ENCODE data around the gene PIEZO1. TPM values are rescaled to one million over a fixed set of nuclear protein-coding genes. Genes with fewer than 3 reads are reported as not detected.

Gene PIEZO1
- polyA plus RNA-seq, 1 donor = 31.9 TPM

DNA sequence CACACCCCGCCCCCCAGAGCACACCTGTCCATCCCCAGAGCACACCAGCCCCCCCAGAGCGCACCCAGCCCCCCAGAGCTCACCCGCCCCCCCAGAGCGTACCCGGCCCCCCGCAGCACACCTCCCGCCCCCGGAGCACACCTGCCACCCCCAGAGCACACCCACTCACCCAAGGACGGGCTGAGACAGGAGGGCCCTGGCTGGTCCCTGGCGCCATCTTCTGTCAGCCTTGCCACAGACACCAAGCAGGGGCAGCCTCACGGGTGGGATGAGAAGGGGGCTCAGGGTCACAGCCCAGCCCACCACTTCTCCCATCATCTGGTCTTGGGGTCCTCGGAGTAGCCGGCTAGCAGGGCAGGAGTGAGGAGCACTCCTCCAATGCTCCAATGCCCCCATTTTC, 31.8 kb downstream of the PIEZO1 start:
- no peak for DNase-seq

DNA sequence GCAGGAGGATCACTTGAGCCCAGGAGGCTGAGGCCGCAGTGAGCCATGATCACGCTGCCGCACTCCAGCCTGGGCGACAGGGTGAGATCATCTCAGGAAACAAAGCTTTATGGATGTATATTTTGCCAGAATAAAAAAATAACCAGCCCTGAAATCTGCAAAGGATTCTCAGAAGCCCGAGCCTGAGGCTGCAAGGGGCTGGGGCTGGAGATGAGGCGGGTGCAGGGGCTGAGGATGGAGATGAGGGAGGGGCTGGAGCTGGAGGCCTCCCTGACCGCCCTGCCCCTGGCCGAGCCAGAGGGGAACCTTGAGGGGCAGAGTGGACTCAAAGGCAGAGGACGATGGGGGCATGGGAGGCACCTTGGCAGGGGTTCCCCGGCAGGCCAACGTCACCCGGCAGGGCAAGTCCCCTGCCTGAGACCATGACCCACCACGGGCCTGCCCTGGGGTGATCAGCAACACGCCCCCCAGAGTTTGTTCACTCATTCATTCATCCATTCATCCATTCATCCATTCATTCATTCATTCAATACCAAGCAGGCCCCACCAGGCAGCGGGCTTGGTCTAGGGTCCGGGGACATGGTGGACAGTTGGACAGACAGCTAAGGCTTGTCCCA, 32.5 kb downstream of the PIEZO1 start:
- DNase-seq = no peak

DNA sequence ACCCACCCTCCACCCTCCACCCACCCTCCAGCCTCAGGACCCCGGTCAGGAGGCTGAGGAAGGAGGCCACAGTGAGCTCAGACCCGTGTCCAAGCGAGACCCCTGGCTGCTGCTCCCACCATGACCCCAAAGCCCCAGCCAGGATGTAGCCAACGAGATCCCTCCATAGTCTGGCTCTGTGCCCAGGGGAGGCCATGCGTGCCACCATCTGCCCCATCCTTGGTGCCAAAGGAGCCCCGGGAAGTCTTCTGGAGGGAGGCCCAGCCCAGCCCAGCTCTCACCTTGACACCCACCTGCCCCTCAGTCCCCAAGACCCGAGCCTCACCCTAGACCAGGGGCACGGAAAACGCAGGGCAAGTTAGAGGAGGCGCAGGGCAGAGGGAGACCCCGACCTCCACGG, 34.2 kb downstream of the PIEZO1 start:
- DNase-seq = no peak

DNA sequence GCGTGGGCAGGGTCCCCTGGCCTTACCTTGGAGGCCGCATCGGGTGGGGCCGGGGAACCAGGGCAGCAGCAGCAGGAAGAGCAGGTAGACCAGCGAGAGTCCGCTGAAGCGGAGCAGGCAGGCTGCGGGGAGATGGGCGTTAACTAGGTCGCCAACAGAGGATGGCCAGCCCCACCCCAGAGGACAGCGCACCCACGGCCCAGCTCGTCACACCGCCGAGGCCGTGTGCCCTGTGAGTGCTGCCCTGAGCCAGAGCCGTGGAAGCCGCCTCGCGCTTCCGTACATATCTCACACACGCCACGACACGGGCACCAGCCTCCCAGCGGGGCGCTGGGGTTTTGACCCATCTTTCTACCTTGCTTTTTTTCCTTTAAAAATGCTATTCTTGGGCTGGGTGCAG, 35.7 kb downstream of the PIEZO1 start:
- no peak for DNase-seq

DNA sequence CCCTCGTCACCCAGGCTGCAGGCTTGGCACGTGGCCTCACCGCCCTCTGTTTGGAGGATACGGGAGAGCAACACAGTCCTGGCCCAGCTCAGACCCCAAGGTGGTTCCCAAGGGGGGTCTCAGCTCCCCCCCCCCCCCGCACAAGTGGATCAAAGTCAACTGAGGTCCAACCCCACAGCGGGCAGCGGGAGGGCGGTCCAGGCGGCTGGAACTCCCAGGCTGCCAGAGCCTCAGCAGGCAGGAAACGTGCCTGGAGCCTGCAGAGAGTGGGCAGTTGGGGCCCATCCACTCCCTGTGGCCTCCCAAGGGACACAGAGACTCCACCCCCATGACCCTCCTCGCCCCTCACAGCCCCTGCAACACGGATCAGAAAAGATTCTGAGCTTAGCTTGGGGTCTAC, 36.7 kb downstream of the PIEZO1 start:
- DNase-seq = no peak

DNA sequence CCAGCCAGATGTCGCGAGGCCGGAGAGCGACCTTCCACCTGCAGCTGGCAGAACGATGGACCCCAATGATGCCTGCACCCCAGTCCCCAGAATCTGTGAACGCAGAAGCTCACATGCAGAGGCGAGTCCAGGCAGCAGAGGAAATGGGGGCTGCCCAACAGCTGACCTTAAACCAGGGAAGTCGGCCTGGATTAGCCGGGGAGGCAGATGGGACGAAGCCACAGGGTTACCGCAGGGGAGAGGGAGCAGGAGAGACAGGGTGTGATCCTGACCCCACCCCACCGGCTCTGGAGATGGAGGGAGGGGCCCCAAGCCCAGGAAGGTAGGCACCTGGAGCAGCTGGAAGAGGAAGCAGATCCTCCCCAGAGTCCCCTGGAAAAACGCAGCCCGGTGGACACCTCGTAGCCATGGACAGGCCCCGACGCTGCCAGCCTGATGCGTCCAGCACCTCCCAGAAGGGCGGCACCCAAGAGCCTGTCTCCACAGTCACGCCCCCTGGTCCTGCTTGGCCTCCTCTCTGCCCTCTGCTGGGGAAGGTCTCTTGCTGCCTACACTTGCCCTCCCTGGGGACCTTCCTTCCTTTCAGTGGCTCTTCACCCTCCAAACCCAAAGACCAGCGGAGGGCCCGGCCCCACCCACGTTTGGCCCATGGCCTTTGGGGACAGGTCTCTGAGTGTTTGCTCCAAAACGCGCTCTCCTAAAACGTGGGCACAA, 37.3 kb downstream of the PIEZO1 start:
- no peak for DNase-seq

DNA sequence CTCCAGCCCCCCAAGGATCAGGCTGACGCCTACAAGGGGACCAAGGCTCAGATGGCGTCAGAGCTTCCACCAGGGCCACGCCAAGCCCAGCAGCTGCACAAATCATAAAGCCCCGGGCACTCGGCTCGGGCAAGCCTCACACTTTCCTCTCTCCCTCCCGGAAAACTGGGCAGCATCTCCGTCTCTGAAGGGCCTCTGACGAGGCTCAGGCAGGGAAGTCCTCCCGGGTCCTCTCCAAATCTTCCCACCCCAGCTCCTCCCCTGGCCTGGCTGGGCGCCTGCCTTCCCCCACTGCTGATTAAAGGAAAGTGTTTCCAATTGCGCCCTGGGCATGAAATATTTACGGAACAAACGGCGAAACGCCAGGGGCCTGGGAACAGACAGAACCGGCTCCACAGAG, 38.5 kb downstream of the PIEZO1 start:
- no peak for DNase-seq

DNA sequence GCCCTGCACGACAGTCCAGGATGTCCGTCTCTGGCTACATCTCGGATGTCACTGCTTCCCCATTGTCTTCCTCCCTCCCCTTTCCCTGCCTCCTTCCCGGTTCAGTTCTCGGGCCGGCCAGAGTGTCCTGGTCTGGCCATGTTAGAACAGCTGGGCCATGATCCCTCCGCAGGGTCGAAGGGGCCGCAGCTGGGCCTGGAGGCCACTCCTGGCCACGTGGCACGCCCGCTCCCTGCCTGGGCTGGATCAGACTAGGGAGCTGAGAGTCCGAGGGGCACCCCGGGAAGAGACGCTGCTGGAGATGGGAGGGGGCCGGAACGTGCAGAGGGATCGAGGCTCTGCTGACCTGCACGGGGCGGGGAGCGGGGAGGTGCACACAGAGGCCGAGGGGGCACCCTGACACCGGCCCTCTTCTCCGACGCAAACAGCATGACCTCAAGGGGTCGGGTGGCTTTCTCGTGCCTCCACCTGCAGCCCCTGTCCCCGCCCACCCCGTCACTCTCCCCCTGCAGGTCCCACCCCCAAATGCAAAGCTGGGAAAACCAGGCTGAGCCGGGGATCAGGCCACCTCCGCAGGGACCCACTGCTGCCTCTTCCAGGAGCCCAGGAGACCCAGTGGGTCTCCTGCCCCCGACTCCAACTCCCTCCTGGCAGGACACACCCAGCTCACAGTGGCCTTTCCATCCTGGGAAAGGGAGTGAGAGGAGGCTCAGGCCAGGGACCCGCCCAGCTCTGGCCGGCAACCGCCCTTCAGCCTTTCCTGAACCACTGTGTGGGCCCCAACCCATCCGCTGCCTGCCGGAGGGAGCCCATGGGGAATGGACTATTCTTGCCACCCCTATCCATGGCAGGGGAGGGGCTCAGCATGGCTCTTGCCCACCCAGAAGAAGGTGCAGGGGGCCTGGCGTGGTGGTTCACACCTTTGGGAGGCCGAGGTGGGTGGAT, 40.2 kb downstream of the PIEZO1 start:
- DNase-seq = no peak

DNA sequence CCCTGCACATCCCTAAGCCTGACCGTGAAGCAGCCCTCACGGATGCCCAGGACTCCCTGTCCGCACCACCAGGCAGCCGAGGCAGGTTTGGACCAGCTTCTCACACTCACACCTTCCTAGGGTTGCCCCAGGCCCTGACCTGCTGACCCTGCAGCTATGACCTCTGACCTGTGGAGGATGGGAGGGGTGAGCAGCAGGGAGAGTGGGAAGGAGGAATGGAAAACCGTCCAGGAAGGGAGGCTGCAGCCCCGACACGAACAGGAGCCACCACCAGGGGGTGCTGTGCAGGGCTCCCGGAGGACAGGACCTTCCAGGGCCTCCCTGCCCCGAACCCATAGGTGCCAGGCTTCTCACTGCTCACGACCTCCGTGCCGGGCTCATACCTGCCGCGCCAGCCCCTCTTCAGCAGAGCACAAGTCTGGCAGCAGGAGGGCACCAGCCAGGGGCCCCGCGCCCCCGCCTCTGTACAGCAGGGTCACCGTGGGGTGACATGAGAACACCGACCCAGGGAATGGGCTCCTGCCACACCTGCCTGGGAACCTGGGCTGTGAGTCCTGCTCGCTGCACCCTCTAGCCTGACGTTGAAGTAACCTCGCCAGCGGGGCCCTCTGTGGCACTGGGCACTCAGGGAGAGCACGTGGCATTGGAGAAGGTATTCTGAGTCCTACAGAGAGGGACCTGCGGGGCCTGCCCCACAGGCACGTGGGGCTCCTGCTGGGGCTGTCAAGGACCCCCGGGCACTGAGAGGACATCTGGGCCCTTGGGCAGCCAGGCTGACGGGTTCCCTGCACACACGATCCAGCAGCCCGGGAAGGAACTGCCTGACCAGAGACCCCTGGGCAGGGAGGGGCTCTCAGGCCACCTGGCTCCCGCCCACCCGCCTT, 41.1 kb downstream of the PIEZO1 start:
- no peak for DNase-seq

DNA sequence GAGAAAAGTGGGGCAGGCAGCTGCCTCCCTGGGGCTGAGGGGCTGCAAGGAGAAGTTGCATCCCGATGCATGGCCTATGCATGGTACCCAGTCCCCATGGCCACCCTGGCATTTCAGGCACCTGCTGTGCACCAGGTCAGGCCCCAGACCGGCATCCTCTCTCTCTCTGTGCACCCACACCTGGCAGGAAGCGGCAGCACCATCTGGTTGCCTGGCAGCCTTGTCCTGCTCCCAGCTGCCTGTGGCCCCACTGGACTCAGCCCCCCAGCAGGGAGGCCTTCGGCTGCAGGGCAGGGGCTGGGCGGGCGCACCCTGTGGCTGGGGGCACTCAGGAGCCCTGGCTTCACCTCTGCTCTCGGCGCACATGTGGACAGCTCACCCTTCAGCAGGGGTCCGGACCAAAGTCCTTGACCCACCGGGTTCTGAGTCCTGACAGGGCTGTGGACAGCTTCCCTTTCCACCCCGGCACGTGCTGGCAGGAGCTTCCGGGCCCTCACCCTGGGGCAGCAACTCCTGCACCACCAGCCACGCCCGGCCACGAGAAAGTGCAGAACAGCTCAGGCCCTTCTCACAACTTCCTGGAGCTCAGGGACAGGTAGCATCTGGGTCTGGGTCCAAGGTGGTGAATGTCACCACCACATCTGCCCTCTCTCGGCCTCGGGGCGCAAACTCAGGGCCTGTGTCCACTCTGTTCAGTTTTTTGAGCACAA, 42.0 kb downstream of the PIEZO1 start:
- no peak for DNase-seq

DNA sequence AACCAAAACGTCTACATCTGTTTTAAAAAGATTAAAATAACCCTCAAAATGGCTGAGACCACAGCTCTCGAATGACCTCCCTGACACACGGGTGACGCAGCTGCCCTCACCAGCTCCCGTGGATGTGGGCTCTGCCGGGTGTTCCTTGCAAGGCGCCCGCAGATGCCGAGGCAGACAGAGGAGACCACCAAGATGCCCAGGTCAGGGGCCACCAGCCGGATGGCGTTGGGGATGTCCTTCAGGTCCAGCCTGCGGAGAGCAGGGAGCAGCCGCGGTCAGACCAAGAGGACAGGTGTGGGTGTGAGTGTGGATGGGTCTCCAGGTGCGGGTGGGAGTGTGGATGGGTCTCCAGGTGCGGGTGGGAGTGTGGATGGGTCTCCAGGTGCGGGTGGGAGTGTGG, 43.7 kb downstream of the PIEZO1 start:
- DNase-seq = no peak

DNA sequence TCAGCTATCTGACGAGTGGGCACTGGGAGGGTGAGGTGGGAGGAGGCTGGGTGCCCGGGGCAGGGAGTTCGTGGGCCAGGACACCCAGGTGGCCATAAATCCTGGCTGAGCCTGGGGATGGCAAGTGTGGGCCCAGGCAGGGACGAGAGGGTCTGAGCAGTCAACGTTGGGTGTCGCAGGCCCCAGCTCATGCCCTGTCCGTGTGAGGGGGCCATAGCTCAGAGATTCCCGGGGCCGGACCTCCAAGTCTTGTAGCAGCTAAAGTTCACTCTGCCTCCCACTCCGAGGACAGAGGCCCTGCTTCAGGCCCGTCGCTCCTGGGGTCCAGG, 44.3 kb downstream of the PIEZO1 start:
- DNase-seq = no peak

DNA sequence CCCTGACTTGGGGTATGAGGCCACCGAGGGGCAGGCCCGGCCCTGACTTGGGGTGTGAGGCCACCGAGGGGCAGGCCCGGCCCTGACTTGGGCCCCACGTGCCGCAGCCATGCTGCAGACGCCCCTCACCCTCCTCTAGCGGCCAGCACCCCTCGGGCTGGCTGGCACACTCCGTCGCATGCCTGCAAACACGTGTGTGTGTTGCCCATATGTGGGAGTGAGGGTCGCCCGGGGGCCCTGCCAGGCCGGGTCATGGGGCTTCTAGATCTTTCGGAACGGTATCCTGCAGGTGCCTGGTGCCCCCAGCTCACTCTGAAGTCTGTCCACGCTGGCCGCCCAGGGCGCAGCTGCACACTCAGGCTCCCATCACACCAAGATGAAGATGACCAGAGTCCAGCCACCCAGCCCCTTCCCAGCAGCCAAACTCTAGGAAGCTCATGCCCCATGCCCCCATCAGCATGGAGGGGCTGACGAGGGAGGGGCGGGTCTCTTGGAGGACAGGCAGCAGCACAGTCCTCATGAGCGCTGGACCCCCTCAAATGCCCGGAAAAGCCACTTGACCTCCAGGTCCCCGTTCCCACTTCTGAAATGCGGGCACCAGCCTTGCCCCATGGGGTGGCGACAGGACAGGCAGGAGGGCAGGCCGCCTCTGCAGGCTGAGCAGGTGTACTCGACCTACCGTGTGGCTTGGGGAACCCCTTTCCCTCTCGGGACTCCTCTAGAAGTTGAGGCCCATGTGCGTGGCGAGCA, 44.9 kb downstream of the PIEZO1 start:
- DNase-seq = no peak

DNA sequence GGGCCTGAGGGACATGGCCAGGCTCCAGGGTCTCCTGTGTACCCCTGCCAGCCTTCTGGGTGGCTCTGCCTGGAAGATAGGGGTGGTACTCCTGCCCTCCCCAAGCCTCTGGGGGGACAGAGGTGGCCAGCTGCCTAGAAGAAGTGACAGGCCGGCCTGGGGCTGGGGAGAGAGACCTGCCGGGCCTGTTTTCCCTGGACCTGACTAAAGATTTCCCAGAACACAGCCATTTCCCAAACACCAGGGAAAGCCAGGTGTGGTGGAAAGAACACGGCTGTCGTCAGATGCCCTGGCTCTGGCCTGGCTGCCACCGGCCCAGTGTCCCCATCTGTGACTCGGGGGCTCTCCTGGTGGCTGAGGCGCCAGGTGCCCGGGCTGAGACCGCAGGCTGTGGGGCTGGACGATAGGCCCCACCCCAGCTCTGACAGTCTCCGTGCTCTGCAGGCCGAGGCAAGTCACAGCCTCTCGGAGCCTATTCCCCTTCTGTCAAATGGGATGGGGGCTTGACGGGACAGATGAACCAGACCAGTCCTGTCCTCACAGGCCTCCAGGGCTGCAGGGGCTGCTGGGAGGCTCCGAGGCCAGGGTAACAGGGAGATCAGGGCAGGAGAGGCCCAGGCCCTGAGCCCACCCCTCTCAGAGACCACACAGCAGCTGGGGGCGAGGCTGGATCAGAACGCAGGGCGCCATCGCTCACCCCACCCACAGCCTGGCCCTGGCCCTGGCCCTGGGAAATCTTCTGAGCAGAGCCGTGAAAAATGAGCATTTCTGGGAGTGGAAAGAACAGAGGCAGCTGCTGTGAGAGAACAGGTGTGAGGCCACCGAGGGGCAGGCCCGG, 45.7 kb downstream of the PIEZO1 start:
- DNase-seq = no peak

DNA sequence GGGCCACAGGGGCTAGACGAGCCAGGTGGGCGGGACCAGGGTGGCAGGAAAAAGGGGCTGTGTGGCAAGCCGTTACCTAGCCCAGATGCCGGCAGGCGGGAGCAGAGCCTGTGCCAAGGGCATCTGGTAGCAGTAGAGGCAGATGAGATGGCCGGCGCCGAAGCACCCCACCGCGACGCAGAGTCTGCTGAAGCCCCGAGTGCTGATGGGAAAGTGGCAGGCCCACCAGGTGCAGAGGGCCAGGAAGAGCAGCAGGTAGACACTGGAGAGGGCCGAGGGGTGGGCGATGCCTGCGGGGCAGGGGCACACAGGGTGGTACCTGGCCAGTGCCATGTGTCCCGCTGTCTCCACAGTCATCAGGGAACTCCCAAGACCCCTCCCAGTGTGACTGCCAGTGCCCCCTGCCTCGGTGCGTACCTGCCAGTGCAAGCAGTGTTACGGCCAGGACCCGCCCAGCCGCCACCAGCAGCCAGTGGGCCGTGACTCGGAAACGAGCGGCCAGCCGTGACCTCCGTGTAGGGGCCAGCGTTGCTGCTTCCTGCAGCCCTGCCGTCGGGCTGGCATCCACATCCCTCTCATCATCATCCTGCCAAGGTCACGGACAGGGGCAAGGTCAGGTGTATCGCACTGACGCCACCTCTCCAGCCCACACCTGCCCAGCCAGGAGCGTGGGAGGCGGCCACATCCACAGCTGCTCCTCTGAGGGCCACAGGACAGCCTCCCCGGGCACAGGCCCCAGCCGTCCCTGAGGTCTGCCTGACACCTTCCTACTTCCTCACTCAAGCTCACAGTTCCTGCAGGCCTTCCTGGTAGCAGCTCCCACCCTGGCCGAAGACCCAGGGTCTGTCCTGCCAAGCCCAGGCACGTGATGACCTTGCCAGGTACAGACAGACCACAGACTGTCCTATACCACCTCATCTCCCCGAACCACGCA, 46.6 kb downstream of the PIEZO1 start:
- peak; percentile 41 for DNase-seq

DNA sequence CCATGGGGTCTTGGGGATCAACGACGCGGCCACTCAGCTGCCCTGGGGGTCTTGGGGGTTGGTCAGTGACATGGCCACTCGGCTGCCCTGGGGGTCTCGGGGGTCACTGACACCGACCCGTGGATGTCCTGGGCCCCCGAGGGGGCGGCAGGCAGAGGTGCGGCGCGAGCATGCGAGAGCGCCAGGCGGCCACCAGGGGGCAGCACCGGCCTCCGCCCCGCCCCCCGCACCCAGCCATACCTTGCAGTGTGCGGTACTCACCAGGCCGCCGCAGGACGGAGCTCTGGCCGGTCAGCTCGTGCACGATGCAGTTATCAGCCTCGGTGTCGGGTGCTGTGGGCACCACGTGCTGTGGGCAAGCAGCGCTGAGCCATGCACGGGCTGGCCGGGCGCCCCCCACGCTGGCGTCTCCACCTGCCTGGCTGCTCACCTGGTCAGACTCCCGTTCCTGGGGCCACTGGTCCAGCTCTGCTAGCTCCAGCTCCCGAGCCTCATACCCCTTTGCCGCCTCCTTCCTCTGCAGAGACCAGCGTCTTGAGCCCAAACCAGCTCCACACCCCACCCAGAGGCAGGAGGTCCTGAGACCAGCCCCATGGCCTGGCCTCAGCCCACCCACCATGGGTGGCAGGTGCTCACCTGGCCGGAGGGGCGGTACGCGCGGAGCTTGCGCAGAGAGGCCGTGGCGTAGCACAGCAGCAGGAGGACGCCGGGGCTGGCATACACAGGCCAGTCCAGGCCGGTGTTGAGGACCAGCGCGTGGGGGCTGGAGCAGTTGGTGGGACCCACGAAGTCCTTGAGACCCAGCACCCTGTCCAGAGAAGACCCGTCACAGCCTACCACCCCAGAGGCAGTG, 47.5 kb downstream of the PIEZO1 start:
- DNase-seq = peak; percentile 62

DNA sequence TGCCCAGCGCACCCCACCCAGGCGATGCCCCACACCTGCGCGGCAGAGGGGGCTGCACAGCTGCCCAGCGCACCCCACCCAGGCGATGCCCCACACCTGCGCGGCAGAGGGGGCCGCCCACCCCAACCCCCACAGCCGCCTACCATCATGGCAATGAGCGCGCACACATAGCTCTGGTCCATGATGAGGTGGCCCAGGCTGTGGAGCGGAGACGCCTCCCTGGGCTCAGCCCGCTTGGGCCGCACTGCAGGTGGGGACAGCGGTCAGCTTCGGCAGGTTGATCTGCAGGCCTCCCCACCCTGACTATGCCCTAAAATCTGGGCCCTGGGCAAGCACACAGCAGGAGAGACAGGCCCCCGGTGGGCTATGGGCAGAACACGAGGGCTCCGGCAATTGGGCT, 48.5 kb downstream of the PIEZO1 start:
- no peak for DNase-seq

DNA sequence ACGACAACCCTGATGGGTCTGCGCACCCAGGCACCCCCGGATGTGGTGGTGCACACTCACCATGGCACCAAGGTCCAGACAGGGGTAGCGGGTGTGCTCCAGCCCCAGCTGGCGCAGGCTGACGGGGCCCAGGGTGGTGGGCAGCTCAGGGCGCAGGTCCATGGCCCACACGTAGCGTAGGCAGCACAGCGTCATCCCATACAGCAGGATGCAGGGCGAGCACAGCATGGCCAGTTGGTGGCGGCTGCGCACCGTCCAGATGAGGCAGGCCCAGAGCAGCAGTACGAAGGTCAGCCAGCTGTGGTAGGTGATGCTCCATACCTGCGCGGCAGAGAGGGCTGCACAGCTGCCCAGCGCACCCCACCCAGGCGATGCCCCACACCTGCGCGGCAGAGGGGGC, 48.9 kb downstream of the PIEZO1 start:
- no peak for DNase-seq

Measured in left kidney (tissue), 2 donors.